HEK293 (cell line): Measurements from ENCODE around the gene TP53AIP1.

ENCODE experiments used
- BCL11A ChIP-seq: fragments of 450-650 bp; formaldehyde crosslinking; IDR thresholded peaks from 2 replicates; pipeline ENCODE4 v1.5.1; 2016; ENCODE audit warnings: low read depth, missing biosample characterization, missing genetic modification characterization
- TF ChIP-seq, protein P1 (sequence below): fragments of 450-650 bp; formaldehyde crosslinking; IDR thresholded peaks from 2 replicates; pipeline ENCODE4 v1.5.1; 2016; ENCODE audit warnings: missing biosample characterization, missing genetic modification characterization

DNA sequence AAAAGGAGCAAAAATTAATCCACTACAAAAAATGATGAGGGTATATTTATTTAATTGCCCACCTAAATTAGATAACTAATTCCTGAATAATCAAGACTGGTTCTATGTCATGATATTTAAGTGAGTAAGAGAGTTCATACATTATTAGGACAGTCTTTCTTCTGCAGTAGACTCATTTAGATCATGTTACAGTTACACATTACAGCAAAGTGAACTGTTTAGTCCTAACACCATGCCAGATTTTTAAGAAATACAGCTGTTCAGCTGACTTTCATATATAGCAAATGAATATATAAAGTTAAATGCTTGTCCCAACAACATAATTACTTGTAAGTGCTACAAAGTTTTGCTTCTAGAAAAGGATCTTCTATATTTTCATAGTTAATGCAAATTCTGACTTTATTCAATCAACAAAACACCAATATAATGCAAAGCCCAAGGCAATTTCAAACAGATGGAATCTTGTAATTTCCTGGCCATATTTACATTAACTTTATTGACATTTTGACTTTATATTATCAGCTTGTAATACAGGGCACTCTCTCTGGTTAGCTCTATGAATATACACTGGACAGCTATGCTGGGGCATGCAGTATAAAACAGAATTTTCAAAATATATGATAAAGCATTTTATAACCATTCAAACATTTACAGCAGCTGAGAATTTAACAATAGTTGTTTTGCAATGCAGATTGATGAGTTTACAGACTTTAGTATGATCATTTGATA, 45.7 kb upstream of the TP53AIP1 start:
- no peak for TF ChIP-seq BCL11A (tag by site-specific recombination)
- TF ChIP-seq, protein P1, sequence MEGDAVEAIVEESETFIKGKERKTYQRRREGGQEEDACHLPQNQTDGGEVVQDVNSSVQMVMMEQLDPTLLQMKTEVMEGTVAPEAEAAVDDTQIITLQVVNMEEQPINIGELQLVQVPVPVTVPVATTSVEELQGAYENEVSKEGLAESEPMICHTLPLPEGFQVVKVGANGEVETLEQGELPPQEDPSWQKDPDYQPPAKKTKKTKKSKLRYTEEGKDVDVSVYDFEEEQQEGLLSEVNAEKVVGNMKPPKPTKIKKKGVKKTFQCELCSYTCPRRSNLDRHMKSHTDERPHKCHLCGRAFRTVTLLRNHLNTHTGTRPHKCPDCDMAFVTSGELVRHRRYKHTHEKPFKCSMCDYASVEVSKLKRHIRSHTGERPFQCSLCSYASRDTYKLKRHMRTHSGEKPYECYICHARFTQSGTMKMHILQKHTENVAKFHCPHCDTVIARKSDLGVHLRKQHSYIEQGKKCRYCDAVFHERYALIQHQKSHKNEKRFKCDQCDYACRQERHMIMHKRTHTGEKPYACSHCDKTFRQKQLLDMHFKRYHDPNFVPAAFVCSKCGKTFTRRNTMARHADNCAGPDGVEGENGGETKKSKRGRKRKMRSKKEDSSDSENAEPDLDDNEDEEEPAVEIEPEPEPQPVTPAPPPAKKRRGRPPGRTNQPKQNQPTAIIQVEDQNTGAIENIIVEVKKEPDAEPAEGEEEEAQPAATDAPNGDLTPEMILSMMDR (tag by site-specific recombination) = no peak
